Gastrocnemius medialis (tissue), 4 donors: ENCODE results near the gene HSD17B10. TPM values are rescaled to one million over a fixed set of nuclear protein-coding genes. Genes with fewer than 3 reads are reported as not detected.
"Not testable (repeated sequence)": the region's sequence is repeated elsewhere in the genome, so short reads cannot be mapped to it uniquely, and the experiment has no call there.

Experiments used
- ATAC-seq, 2 donors: fragments of 150-250 bp; one replicate each; pipeline ENCODE4 v1.9.1; 2016
- DNase-seq, 2 donors: peaks; one replicate each; pipeline ENCODE4 v3.0.0-alpha.2; 2019
- H3K27ac ChIP-seq, 4 donors: fragments of 200-600 bp; sonication (generic); 1 replicate in 1 of 4; 2 replicates in 3 of 4; pipeline ENCODE4 v1.5.1; 2016 to 2018; ENCODE audit warnings: mild to moderate bottlenecking in 2 of 4, moderate library complexity in 1 of 4
- H3K27me3 ChIP-seq, 3 donors: fragments of 200-600 bp; sonication (generic) in 2 of 3; 1 replicate in 1 of 3; 2 replicates in 2 of 3; pipeline versions ENCODE4 v1.5.1 to v1.6.0; 2016 to 2019; ENCODE audit warnings: mild to moderate bottlenecking in 1 of 3, moderate library complexity in 1 of 3
- H3K36me3 ChIP-seq, 2 donors: fragments of 200-600 bp; sonication (generic) in 1 of 2; one replicate each; pipeline ENCODE4 v1.5.1; 2017 to 2018
- H3K4me1 ChIP-seq, 2 donors: fragments of 200-600 bp; sonication (generic) in 1 of 2; one replicate each; pipeline ENCODE4 v1.5.1; 2016 to 2017; ENCODE audit warnings: mild to moderate bottlenecking in 2 of 2
- H3K4me3 ChIP-seq, 4 donors: fragments of 200-600 bp; sonication (generic) in 3 of 4; 1 replicate in 1 of 4; 2 replicates in 3 of 4; pipeline ENCODE4 v1.5.1; 2016 to 2019; ENCODE audit warnings: mild to moderate bottlenecking in 2 of 4
- H3K9me3 ChIP-seq, 3 donors: fragments of 200-600 bp; sonication (generic) in 2 of 3; 1 replicate in 1 of 3; 2 replicates in 2 of 3; pipeline ENCODE4 v1.5.1; 2016 to 2019
- CTCF ChIP-seq, 5 experiments: fragments of 450-650 bp in 3 of 5; fragments of 200-600 bp in 2 of 5; sonication (generic) in 2 of 5; IDR thresholded peaks in 4 of 5; conservative IDR thresholded peaks in 1 of 5; 1 replicate in 4 of 5; 2 replicates in 1 of 5; pipeline ENCODE4 v1.5.1; 2016 to 2019; ENCODE audit warnings: antibody characterized with exemption in 5 of 5, mild to moderate bottlenecking in 3 of 5, moderate library complexity in 3 of 5
- POLR2A ChIP-seq, 2 donors: fragments of 450-650 bp; IDR thresholded peaks; one replicate each; pipeline ENCODE4 v1.6.1; 2017; ENCODE audit warnings: antibody characterized with exemption in 2 of 2, mild to moderate bottlenecking in 2 of 2, moderate library complexity in 2 of 2
- in situ Hi-C, 4 donors: fragments of 200-750 bp; cut with MboI; loops; one replicate each; pipeline versions ENCODE4 v1.15.0 to v1.8.0; 2017; ENCODE audit warnings: low sequenced_read_pairs in 4 of 4
- intact Hi-C: fragments of 100-400 bp; cut with DNase I; formaldehyde crosslinking; loops from one replicate; pipeline ENCODE4 v1.15.1; 2023; ENCODE audit warnings: low total_unique reads
- total RNA-seq, 4 donors: library from RNA; depleted of rRNA; stranded (reverse); fragments of >200 nt; gene quantifications; one replicate each; pipeline versions ENCODE4 v1.1.0 to v1.2.3, GENCODE V29; 2016

HSD17B10 gene
- total RNA-seq, 4 donors from 2014 or later: 62.2 to 106 (median 75.3) TPM

- Histone ChIP-seq H3K27me3 (peaks cover 0 to 3% (median 0%) of the 10 kb centered on the region in 3 donors), H3K4me1 (no peaks in the 10 kb centered on the region), H3K9me3 (no peaks in the 10 kb centered on the region), H3K27ac (no peak overlapping the region), H3K36me3 (no peaks in the 10 kb centered on the region), H3K4me3 (no peak overlapping the region)
- DNase-seq (no peak), ATAC-seq (no peak)
- in situ Hi-C loops: no loop called here
- TF ChIP-seq CTCF (IDR thresholded peaks at IDR 0.05 in 4 of 5, conservative IDR thresholded peaks at IDR 0.05 in 1 of 5) (no peak), POLR2A (IDR thresholded peaks at IDR 0.05) (no peak)
- intact Hi-C loops: no loop called here
Measured at GRCh38 chrX:53479301-53479700, 45.1 kb upstream of the HSD17B10 start.

GRCh38 chrX:53476371-53476770 lies 42.2 kb upstream of the HSD17B10 start:
- Histone ChIP-seq H3K9me3 (no peaks in the 10 kb centered on the region), H3K27ac (no peak overlapping the region), H3K4me3 (no peak overlapping the region), H3K27me3 (peaks cover 0 to 6% (median 0%) of the 10 kb centered on the region in 3 donors), H3K4me1 (no peaks in the 10 kb centered on the region), H3K36me3 (no peaks in the 10 kb centered on the region)
- no peak for TF ChIP-seq CTCF (IDR thresholded peaks at IDR 0.05 in 4 of 5, conservative IDR thresholded peaks at IDR 0.05 in 1 of 5)
- no peak for TF ChIP-seq POLR2A (IDR thresholded peaks at IDR 0.05)
- intact Hi-C loops: no loop called here
- DNase-seq: no peak
- in situ Hi-C loops: no loop called here
- no peak for ATAC-seq

GRCh38 chrX:53474707-53475106 lies 40.5 kb upstream of the HSD17B10 start:
- Histone ChIP-seq H3K27me3 (peaks cover 0 to 7% (median 0%) of the 10 kb centered on the region in 3 donors), H3K9me3 (no peaks in the 10 kb centered on the region), H3K36me3 (no peaks in the 10 kb centered on the region), H3K4me1 (no peaks in the 10 kb centered on the region), H3K27ac (no peak overlapping the region), H3K4me3 (no peak overlapping the region)
- TF ChIP-seq CTCF (IDR thresholded peaks at IDR 0.05 in 4 of 5, conservative IDR thresholded peaks at IDR 0.05 in 1 of 5): no peak
- TF ChIP-seq POLR2A (IDR thresholded peaks at IDR 0.05): no peak
- in situ Hi-C loops: no loop called here
- intact Hi-C loops: no loop called here
- DNase-seq: no peak
- ATAC-seq: no peak

- H3K27ac ChIP-seq: no peak overlapping the region
- H3K27me3 ChIP-seq: peaks cover 0 to 17% (median 0%) of the 10 kb centered on the region in 3 donors
- DNase-seq (no peak), ATAC-seq (no peak)
- intact Hi-C loops: no loop called here
- in situ Hi-C loops: no loop called here
- no peaks in the 10 kb centered on the region for H3K9me3 ChIP-seq
- H3K4me3 ChIP-seq: no peak overlapping the region
- TF ChIP-seq POLR2A (IDR thresholded peaks at IDR 0.05) (no peak), CTCF (IDR thresholded peaks at IDR 0.05 in 4 of 5, conservative IDR thresholded peaks at IDR 0.05 in 1 of 5) (no peak)
- no peaks in the 10 kb centered on the region for H3K36me3 ChIP-seq
- H3K4me1 ChIP-seq: no peaks in the 10 kb centered on the region
Measured at GRCh38 chrX:53471346-53471745, 37.2 kb upstream of the HSD17B10 start.

- H3K27ac ChIP-seq, ATAC-seq, DNase-seq, H3K4me1 ChIP-seq, H3K4me3 ChIP-seq, H3K9me3 ChIP-seq, H3K36me3 ChIP-seq, in situ Hi-C loops, intact Hi-C loops: not testable (repeated sequence)
- H3K27me3 ChIP-seq: peaks cover 0 to 23% (median 0%) of the 10 kb centered on the region in 3 donors
Measured at GRCh38 chrX:53468659-53469058, 34.5 kb upstream of the HSD17B10 start.
